Neural cell (in vitro differentiated cells): Measurements from ENCODE around the gene SCART1. TPM values are rescaled to one million over a fixed set of nuclear protein-coding genes. Genes with fewer than 3 reads are reported as not detected.
"Not testable (repeated sequence)": the region's sequence is repeated elsewhere in the genome, so short reads cannot be mapped to it uniquely, and the experiment has no call there.

Source experiments
- H2AFZ ChIP-seq: fragments of 200-600, 300-800 bp; sonication (generic), shearing (Covaris generic); 2 replicates; pipeline ENCODE4 v1.6.0; 2014; ENCODE audit warnings: low read depth, mild to moderate bottlenecking, antibody characterized with exemption, low read length, moderate library complexity
- H3F3A ChIP-seq: fragments of 200-600 bp; shearing (Covaris generic); 2 replicates; pipeline ENCODE4 v1.6.1; 2016; ENCODE audit warnings: mild to moderate bottlenecking, moderate library complexity, mixed read lengths, antibody characterized with exemption, low read length; ENCODE audit not compliant: insufficient read depth, poor library complexity, severe bottlenecking
- H3K27ac ChIP-seq: fragments of 200-600, 300-800 bp; sonication (generic), shearing (Covaris generic); 2 replicates; pipeline ENCODE4 v1.5.1; 2014; ENCODE audit warnings: mild to moderate bottlenecking, low read length, moderate library complexity
- H3K27me3 ChIP-seq: fragments of 300-800, 200-600 bp; sonication (generic), shearing (Covaris generic); 2 replicates; pipeline ENCODE4 v1.6.0; 2014; ENCODE audit warnings: mild to moderate bottlenecking, low read depth, low read length, moderate library complexity; ENCODE audit not compliant: insufficient read depth
- H3K36me3 ChIP-seq: fragments of 300-800, 200-600 bp; sonication (generic), shearing (Covaris generic); 2 replicates; pipeline ENCODE4 v1.5.1; 2014; ENCODE audit warnings: mild to moderate bottlenecking, antibody characterized with exemption, low read length, moderate library complexity; ENCODE audit not compliant: insufficient read depth
- H3K4me2 ChIP-seq: fragments of 300-800, 200-600 bp; sonication (generic), shearing (Covaris generic); 2 replicates; pipeline ENCODE4 v1.6.0; 2014; ENCODE audit warnings: mild to moderate bottlenecking, low read length
- H3K4me3 ChIP-seq: fragments of 300-800, 200-600 bp; sonication (generic), shearing (Covaris generic); 2 replicates; pipeline ENCODE4 v1.5.1; 2014; ENCODE audit warnings: mild to moderate bottlenecking, low read length, moderate library complexity
- H3K79me2 ChIP-seq: fragments of 200-600 bp; shearing (Covaris generic); replicated peaks from 2 replicates; pipeline ENCODE4 v1.6.0; 2014; ENCODE audit warnings: mild to moderate bottlenecking, low read length, moderate library complexity; ENCODE audit not compliant: insufficient read depth
- H3K9ac ChIP-seq: fragments of 300-800, 200-600 bp; sonication (generic), shearing (Covaris generic); 2 replicates; pipeline ENCODE4 v1.6.1; 2016; ENCODE audit warnings: mild to moderate bottlenecking, low read length, mixed read lengths
- H3K9me2 ChIP-seq: fragments of 200-600 bp; shearing (Covaris generic); 2 replicates; pipeline ENCODE4 v1.6.1; 2016; ENCODE audit warnings: mild to moderate bottlenecking, low read length, mixed read lengths; ENCODE audit not compliant: insufficient read depth
- H3K9me3 ChIP-seq: fragments of 200-600, 300-800 bp; sonication (generic), shearing (Covaris generic); 2 replicates; pipeline ENCODE4 v1.6.1; 2016; ENCODE audit warnings: mild to moderate bottlenecking, mixed run types, low read length, moderate library complexity, mixed read lengths
- H4K20me1 ChIP-seq: fragments of 200-600 bp; shearing (Covaris generic); 2 replicates; pipeline ENCODE4 v1.6.1; 2016; ENCODE audit warnings: mild to moderate bottlenecking, mixed run types; ENCODE audit not compliant: insufficient read depth
- EP300 ChIP-seq: fragments of 450-650 bp; conservative IDR thresholded peaks from 2 replicates; pipeline ENCODE4 v1.6.1; 2014; ENCODE audit warnings: antibody characterized with exemption, mild to moderate bottlenecking, moderate library complexity; ENCODE audit not compliant: poor library complexity, severe bottlenecking
- EZH2 ChIP-seq: fragments of 200-600, 300-800 bp; shearing (Covaris generic), sonication (generic); IDR thresholded peaks from 2 replicates; pipeline ENCODE4 v1.6.1; 2014; ENCODE audit warnings: antibody characterized with exemption, low read length, borderline replicate concordance, mild to moderate bottlenecking; ENCODE audit not compliant: insufficient read depth, poor library complexity, severe bottlenecking
- MXI1 ChIP-seq: fragments of 450-650 bp; conservative IDR thresholded peaks from 2 replicates; pipeline ENCODE4 v1.6.1; 2014; ENCODE audit warnings: antibody characterized with exemption, mild to moderate bottlenecking; ENCODE audit not compliant: poor library complexity, severe bottlenecking
- POLR2AphosphoS5 ChIP-seq: IDR thresholded peaks from 2 replicates; pipeline ENCODE4 v1.6.1; 2012
- RAD21 ChIP-seq: fragments of 450-650 bp; conservative IDR thresholded peaks from 2 replicates; pipeline ENCODE4 v1.6.1; 2014; ENCODE audit warnings: antibody characterized with exemption, mild to moderate bottlenecking, moderate library complexity
- REST ChIP-seq: IDR thresholded peaks from 2 replicates; pipeline ENCODE4 v1.6.1; 2012; ENCODE audit warnings: borderline replicate concordance
- SMC3 ChIP-seq: fragments of 450-650 bp; conservative IDR thresholded peaks from 2 replicates; pipeline ENCODE4 v1.6.1; 2014; ENCODE audit warnings: antibody characterized with exemption, mild to moderate bottlenecking, moderate library complexity; ENCODE audit not compliant: poor library complexity
- TAF1 ChIP-seq: IDR thresholded peaks from 2 replicates; pipeline ENCODE4 v1.6.1; 2012; ENCODE audit warnings: low read depth
- polyA plus RNA-seq: library from polyadenylated mRNA; depleted of rRNA; stranded (reverse); fragments of >200 nt; gene quantifications from 2 replicates; pipeline ENCODE4 v1.2.3, GENCODE V29; 2014
- TF ChIP-seq, protein P1 (sequence below): fragments of 450-650 bp; IDR thresholded peaks from 2 replicates; pipeline ENCODE4 v1.5.1; 2014; ENCODE audit warnings: antibody characterized with exemption, mild to moderate bottlenecking, moderate library complexity; ENCODE audit not compliant: poor library complexity, severe bottlenecking

The SCART1 gene
- polyA plus RNA-seq, 1 donor from 2014 or later, result 4.3 TPM

- no peaks in the 10 kb centered on the region for H3F3A ChIP-seq
- no peak overlapping the region for H2AFZ ChIP-seq
- H4K20me1 ChIP-seq, result no peaks in the 10 kb centered on the region
- H3K9me2 ChIP-seq, result no peaks in the 10 kb centered on the region
- H3K4me3 ChIP-seq, result no peak overlapping the region
- H3K9ac ChIP-seq, result no peak overlapping the region
- H3K79me2 ChIP-seq, result no peaks in the 10 kb centered on the region
- H3K27me3 ChIP-seq, result no peaks in the 10 kb centered on the region
- no peak overlapping the region for H3K27ac ChIP-seq
- no peak for TF ChIP-seq SMC3
- TF ChIP-seq POLR2AphosphoS5, result no peak
- no peak for TF ChIP-seq MXI1
- TF ChIP-seq REST, result no peak
- TF ChIP-seq TAF1, result no peak
- no peak for TF ChIP-seq RAD21
- TF ChIP-seq, protein P1, sequence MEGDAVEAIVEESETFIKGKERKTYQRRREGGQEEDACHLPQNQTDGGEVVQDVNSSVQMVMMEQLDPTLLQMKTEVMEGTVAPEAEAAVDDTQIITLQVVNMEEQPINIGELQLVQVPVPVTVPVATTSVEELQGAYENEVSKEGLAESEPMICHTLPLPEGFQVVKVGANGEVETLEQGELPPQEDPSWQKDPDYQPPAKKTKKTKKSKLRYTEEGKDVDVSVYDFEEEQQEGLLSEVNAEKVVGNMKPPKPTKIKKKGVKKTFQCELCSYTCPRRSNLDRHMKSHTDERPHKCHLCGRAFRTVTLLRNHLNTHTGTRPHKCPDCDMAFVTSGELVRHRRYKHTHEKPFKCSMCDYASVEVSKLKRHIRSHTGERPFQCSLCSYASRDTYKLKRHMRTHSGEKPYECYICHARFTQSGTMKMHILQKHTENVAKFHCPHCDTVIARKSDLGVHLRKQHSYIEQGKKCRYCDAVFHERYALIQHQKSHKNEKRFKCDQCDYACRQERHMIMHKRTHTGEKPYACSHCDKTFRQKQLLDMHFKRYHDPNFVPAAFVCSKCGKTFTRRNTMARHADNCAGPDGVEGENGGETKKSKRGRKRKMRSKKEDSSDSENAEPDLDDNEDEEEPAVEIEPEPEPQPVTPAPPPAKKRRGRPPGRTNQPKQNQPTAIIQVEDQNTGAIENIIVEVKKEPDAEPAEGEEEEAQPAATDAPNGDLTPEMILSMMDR, result no peak
- no peak for TF ChIP-seq EZH2
- TF ChIP-seq EP300, result no peak
- H3K4me2 ChIP-seq, result no peak overlapping the region
- no peaks in the 10 kb centered on the region for H3K9me3 ChIP-seq
- no peaks in the 10 kb centered on the region for H3K36me3 ChIP-seq
These were observed 62.3 kb downstream of the SCART1 start for GRCh38 chr10:133516057-133516456.

- not testable (repeated sequence) for H3K9ac ChIP-seq, H3K79me2 ChIP-seq, H3K27me3 ChIP-seq, H4K20me1 ChIP-seq, H3K36me3 ChIP-seq, H3K9me3 ChIP-seq, H3K4me2 ChIP-seq, H3K9me2 ChIP-seq, H3K4me3 ChIP-seq, H3K27ac ChIP-seq, H3F3A ChIP-seq, H2AFZ ChIP-seq
These were observed 64.8 kb downstream of the SCART1 start for GRCh38 chr10:133518517-133518916.

Other genes with a start within 250 kb of the SCART1 start
- not detected in 2 replicates for gene UTF1, start 223.7 kb upstream of the SCART1 start, polyA plus RNA-seq
- not detected in 2 replicates for gene VENTX, start 216.1 kb upstream of the SCART1 start, polyA plus RNA-seq
- gene ADAM8, start 177.1 kb upstream of the SCART1 start, polyA plus RNA-seq, result 6.4 and 7.2 TPM in 2 replicates
- gene TUBGCP2, start 145.1 kb upstream of the SCART1 start, polyA plus RNA-seq, result 34.5 and 63.1 TPM in 2 replicates
- gene ZNF511, start 145.0 kb upstream of the SCART1 start, polyA plus RNA-seq, result 16.8 and 17.6 TPM in 2 replicates
- gene CALY, start 117.0 kb upstream of the SCART1 start, polyA plus RNA-seq, result 3.7 and 6.8 TPM in 2 replicates
- not detected in 2 replicates for gene PRAP1, start 106.6 kb upstream of the SCART1 start, polyA plus RNA-seq
- gene FUOM, start 95.9 kb upstream of the SCART1 start, polyA plus RNA-seq, result not detected in 2 replicates
- 122 and 127 TPM in 2 replicates for gene ECHS1, start 80.6 kb upstream of the SCART1 start, polyA plus RNA-seq
- gene PAOX, start 74.7 kb upstream of the SCART1 start, polyA plus RNA-seq, result 2.2 and 3.0 TPM in 2 replicates
- gene MTG1, start 59.8 kb upstream of the SCART1 start, polyA plus RNA-seq, result 49.7 and 52.3 TPM in 2 replicates
- gene SPRN, start 29.3 kb upstream of the SCART1 start, polyA plus RNA-seq, result 0.28 and 1.1 TPM in 2 replicates
- gene CYP2E1, start 73.4 kb downstream of the SCART1 start, polyA plus RNA-seq, result 1.7 and 4.0 TPM in 2 replicates
- gene SYCE1, start 111.6 kb downstream of the SCART1 start, polyA plus RNA-seq, result not detected in 2 replicates
- gene FRG2B, start 172.8 kb downstream of the SCART1 start, polyA plus RNA-seq, result not detected in 2 replicates